Neural cell (in vitro differentiated cells): ENCODE measurements around the gene ACSL6. TPM values are rescaled to one million over a fixed set of nuclear protein-coding genes. Genes with fewer than 3 reads are reported as not detected.

Experiments
- H2AFZ ChIP-seq: fragments of 200-600, 300-800 bp; sonication (generic), shearing (Covaris generic); 2 replicates; pipeline ENCODE4 v1.6.0; 2014; ENCODE audit warnings: low read depth, mild to moderate bottlenecking, antibody characterized with exemption, low read length, moderate library complexity
- H3F3A ChIP-seq: fragments of 200-600 bp; shearing (Covaris generic); 2 replicates; pipeline ENCODE4 v1.6.1; 2016; ENCODE audit warnings: mild to moderate bottlenecking, moderate library complexity, mixed read lengths, antibody characterized with exemption, low read length; ENCODE audit not compliant: insufficient read depth, poor library complexity, severe bottlenecking
- H3K27ac ChIP-seq: fragments of 200-600, 300-800 bp; sonication (generic), shearing (Covaris generic); 2 replicates; pipeline ENCODE4 v1.5.1; 2014; ENCODE audit warnings: mild to moderate bottlenecking, low read length, moderate library complexity
- H3K27me3 ChIP-seq: fragments of 300-800, 200-600 bp; sonication (generic), shearing (Covaris generic); 2 replicates; pipeline ENCODE4 v1.6.0; 2014; ENCODE audit warnings: mild to moderate bottlenecking, low read depth, low read length, moderate library complexity; ENCODE audit not compliant: insufficient read depth
- H3K36me3 ChIP-seq: fragments of 300-800, 200-600 bp; sonication (generic), shearing (Covaris generic); 2 replicates; pipeline ENCODE4 v1.5.1; 2014; ENCODE audit warnings: mild to moderate bottlenecking, antibody characterized with exemption, low read length, moderate library complexity; ENCODE audit not compliant: insufficient read depth
- H3K4me2 ChIP-seq: fragments of 300-800, 200-600 bp; sonication (generic), shearing (Covaris generic); 2 replicates; pipeline ENCODE4 v1.6.0; 2014; ENCODE audit warnings: mild to moderate bottlenecking, low read length
- H3K4me3 ChIP-seq: fragments of 300-800, 200-600 bp; sonication (generic), shearing (Covaris generic); 2 replicates; pipeline ENCODE4 v1.5.1; 2014; ENCODE audit warnings: mild to moderate bottlenecking, low read length, moderate library complexity
- H3K79me2 ChIP-seq: fragments of 200-600 bp; shearing (Covaris generic); replicated peaks from 2 replicates; pipeline ENCODE4 v1.6.0; 2014; ENCODE audit warnings: mild to moderate bottlenecking, low read length, moderate library complexity; ENCODE audit not compliant: insufficient read depth
- H3K9ac ChIP-seq: fragments of 300-800, 200-600 bp; sonication (generic), shearing (Covaris generic); 2 replicates; pipeline ENCODE4 v1.6.1; 2016; ENCODE audit warnings: mild to moderate bottlenecking, low read length, mixed read lengths
- H3K9me2 ChIP-seq: fragments of 200-600 bp; shearing (Covaris generic); 2 replicates; pipeline ENCODE4 v1.6.1; 2016; ENCODE audit warnings: mild to moderate bottlenecking, low read length, mixed read lengths; ENCODE audit not compliant: insufficient read depth
- H3K9me3 ChIP-seq: fragments of 200-600, 300-800 bp; sonication (generic), shearing (Covaris generic); 2 replicates; pipeline ENCODE4 v1.6.1; 2016; ENCODE audit warnings: mild to moderate bottlenecking, mixed run types, low read length, moderate library complexity, mixed read lengths
- H4K20me1 ChIP-seq: fragments of 200-600 bp; shearing (Covaris generic); 2 replicates; pipeline ENCODE4 v1.6.1; 2016; ENCODE audit warnings: mild to moderate bottlenecking, mixed run types; ENCODE audit not compliant: insufficient read depth
- EP300 ChIP-seq: fragments of 450-650 bp; conservative IDR thresholded peaks from 2 replicates; pipeline ENCODE4 v1.6.1; 2014; ENCODE audit warnings: antibody characterized with exemption, mild to moderate bottlenecking, moderate library complexity; ENCODE audit not compliant: poor library complexity, severe bottlenecking
- EZH2 ChIP-seq: fragments of 200-600, 300-800 bp; shearing (Covaris generic), sonication (generic); IDR thresholded peaks from 2 replicates; pipeline ENCODE4 v1.6.1; 2014; ENCODE audit warnings: antibody characterized with exemption, low read length, borderline replicate concordance, mild to moderate bottlenecking; ENCODE audit not compliant: insufficient read depth, poor library complexity, severe bottlenecking
- MXI1 ChIP-seq: fragments of 450-650 bp; conservative IDR thresholded peaks from 2 replicates; pipeline ENCODE4 v1.6.1; 2014; ENCODE audit warnings: antibody characterized with exemption, mild to moderate bottlenecking; ENCODE audit not compliant: poor library complexity, severe bottlenecking
- POLR2AphosphoS5 ChIP-seq: IDR thresholded peaks from 2 replicates; pipeline ENCODE4 v1.6.1; 2012
- RAD21 ChIP-seq: fragments of 450-650 bp; conservative IDR thresholded peaks from 2 replicates; pipeline ENCODE4 v1.6.1; 2014; ENCODE audit warnings: antibody characterized with exemption, mild to moderate bottlenecking, moderate library complexity
- SMC3 ChIP-seq: fragments of 450-650 bp; conservative IDR thresholded peaks from 2 replicates; pipeline ENCODE4 v1.6.1; 2014; ENCODE audit warnings: antibody characterized with exemption, mild to moderate bottlenecking, moderate library complexity; ENCODE audit not compliant: poor library complexity
- TAF1 ChIP-seq: IDR thresholded peaks from 2 replicates; pipeline ENCODE4 v1.6.1; 2012; ENCODE audit warnings: low read depth
- polyA plus RNA-seq: library from polyadenylated mRNA; depleted of rRNA; stranded (reverse); fragments of >200 nt; gene quantifications from 2 replicates; pipeline ENCODE4 v1.2.3, GENCODE V29; 2014
- TF ChIP-seq, protein P1 (sequence below): IDR thresholded peaks from 2 replicates; pipeline ENCODE4 v1.6.1; 2012; ENCODE audit warnings: borderline replicate concordance
- TF ChIP-seq, protein P2 (sequence below): fragments of 450-650 bp; IDR thresholded peaks from 2 replicates; pipeline ENCODE4 v1.5.1; 2014; ENCODE audit warnings: antibody characterized with exemption, mild to moderate bottlenecking, moderate library complexity; ENCODE audit not compliant: poor library complexity, severe bottlenecking

Gene ACSL6
- polyA plus RNA-seq, 1 donor from 2014 or later = 30.5 TPM

- H3F3A ChIP-seq = no peaks in the 10 kb centered on the region
- no peaks in the 10 kb centered on the region for H3K79me2 ChIP-seq
- H3K4me3 ChIP-seq = no peak overlapping the region
- no peaks in the 10 kb centered on the region for H3K9me3 ChIP-seq
- H2AFZ ChIP-seq = no peak overlapping the region
- no peaks in the 10 kb centered on the region for H3K36me3 ChIP-seq
- H3K4me2 ChIP-seq = no peak overlapping the region
- TF ChIP-seq, protein P1, sequence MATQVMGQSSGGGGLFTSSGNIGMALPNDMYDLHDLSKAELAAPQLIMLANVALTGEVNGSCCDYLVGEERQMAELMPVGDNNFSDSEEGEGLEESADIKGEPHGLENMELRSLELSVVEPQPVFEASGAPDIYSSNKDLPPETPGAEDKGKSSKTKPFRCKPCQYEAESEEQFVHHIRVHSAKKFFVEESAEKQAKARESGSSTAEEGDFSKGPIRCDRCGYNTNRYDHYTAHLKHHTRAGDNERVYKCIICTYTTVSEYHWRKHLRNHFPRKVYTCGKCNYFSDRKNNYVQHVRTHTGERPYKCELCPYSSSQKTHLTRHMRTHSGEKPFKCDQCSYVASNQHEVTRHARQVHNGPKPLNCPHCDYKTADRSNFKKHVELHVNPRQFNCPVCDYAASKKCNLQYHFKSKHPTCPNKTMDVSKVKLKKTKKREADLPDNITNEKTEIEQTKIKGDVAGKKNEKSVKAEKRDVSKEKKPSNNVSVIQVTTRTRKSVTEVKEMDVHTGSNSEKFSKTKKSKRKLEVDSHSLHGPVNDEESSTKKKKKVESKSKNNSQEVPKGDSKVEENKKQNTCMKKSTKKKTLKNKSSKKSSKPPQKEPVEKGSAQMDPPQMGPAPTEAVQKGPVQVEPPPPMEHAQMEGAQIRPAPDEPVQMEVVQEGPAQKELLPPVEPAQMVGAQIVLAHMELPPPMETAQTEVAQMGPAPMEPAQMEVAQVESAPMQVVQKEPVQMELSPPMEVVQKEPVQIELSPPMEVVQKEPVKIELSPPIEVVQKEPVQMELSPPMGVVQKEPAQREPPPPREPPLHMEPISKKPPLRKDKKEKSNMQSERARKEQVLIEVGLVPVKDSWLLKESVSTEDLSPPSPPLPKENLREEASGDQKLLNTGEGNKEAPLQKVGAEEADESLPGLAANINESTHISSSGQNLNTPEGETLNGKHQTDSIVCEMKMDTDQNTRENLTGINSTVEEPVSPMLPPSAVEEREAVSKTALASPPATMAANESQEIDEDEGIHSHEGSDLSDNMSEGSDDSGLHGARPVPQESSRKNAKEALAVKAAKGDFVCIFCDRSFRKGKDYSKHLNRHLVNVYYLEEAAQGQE = no peak
- TF ChIP-seq MXI1 = no peak
- TF ChIP-seq EP300 = no peak
- TF ChIP-seq SMC3 = no peak
- TF ChIP-seq POLR2AphosphoS5 = no peak
- TF ChIP-seq RAD21 = no peak
- TF ChIP-seq TAF1 = no peak
- no peaks in the 10 kb centered on the region for H4K20me1 ChIP-seq
- H3K9ac ChIP-seq = no peak overlapping the region
- H3K9me2 ChIP-seq = no peaks in the 10 kb centered on the region
- no peaks in the 10 kb centered on the region for H3K27me3 ChIP-seq
- H3K27ac ChIP-seq = no peak overlapping the region
Measured at GRCh38 chr5:132026516-132027008, 15.1 kb upstream of the ACSL6 start.

DNA sequence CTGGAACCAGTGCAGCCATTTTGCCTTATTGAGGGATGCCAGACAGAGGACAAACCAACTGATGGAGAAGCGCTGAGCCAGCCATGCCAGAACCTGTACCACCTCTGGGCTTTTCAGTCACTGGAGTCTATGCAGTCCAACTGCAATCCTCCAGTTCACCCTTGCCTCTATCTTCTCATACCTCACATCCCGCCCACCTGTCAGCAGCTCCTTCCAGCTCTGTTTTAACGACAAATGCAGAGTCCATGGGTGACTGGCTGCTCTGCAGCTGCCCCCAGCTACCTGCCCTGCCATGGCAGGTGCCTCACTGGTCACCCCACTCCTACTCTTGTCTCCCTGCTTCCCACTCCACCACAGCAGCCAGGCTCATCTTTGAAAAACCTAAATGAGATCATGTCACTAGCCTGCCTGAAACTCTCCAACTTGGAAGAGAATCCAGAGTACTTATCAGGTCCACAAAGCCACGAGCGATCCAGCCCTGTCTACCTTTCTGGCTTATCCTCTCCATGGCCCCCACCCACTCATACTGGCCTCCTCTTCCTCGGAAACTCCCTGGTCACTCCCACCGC lies 14.0 kb upstream of the ACSL6 start:
- H3K9ac ChIP-seq = no peak overlapping the region
- no peak overlapping the region for H3K27ac ChIP-seq
- no peak overlapping the region for H2AFZ ChIP-seq
- no peak overlapping the region for H3K4me3 ChIP-seq
- H3K36me3 ChIP-seq = no peaks in the 10 kb centered on the region
- H3K9me3 ChIP-seq = no peaks in the 10 kb centered on the region
- TF ChIP-seq EZH2 = no peak
- TF ChIP-seq, protein P2, sequence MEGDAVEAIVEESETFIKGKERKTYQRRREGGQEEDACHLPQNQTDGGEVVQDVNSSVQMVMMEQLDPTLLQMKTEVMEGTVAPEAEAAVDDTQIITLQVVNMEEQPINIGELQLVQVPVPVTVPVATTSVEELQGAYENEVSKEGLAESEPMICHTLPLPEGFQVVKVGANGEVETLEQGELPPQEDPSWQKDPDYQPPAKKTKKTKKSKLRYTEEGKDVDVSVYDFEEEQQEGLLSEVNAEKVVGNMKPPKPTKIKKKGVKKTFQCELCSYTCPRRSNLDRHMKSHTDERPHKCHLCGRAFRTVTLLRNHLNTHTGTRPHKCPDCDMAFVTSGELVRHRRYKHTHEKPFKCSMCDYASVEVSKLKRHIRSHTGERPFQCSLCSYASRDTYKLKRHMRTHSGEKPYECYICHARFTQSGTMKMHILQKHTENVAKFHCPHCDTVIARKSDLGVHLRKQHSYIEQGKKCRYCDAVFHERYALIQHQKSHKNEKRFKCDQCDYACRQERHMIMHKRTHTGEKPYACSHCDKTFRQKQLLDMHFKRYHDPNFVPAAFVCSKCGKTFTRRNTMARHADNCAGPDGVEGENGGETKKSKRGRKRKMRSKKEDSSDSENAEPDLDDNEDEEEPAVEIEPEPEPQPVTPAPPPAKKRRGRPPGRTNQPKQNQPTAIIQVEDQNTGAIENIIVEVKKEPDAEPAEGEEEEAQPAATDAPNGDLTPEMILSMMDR = no peak
- no peak for TF ChIP-seq MXI1
- TF ChIP-seq POLR2AphosphoS5 = no peak
- no peak for TF ChIP-seq TAF1
- no peak for TF ChIP-seq SMC3
- TF ChIP-seq, protein P1 = no peak
- TF ChIP-seq RAD21 = no peak
- no peak for TF ChIP-seq EP300
- no peaks in the 10 kb centered on the region for H3K9me2 ChIP-seq
- H3K4me2 ChIP-seq = no peak overlapping the region
- no peaks in the 10 kb centered on the region for H3K79me2 ChIP-seq
- H4K20me1 ChIP-seq = no peaks in the 10 kb centered on the region
- no peaks in the 10 kb centered on the region for H3F3A ChIP-seq
- no peaks in the 10 kb centered on the region for H3K27me3 ChIP-seq
